H1 (cell line): Measurements from ENCODE around the gene FGFRL1. TPM values are rescaled to one million over a fixed set of nuclear protein-coding genes. Genes with fewer than 3 reads are reported as not detected.

Experiments
- CTCF ChIA-PET: fragments of 300-600 bp; sonication (Branson Sonifier 250); formaldehyde crosslinking; loops from one replicate; lab custom pipeline; 2021; ENCODE audit not compliant: partially characterized antibody; lab: Charles Lee
- POLR2A ChIA-PET: fragments of 300-600 bp; sonication (Branson Sonifier 250); formaldehyde crosslinking; loops from one replicate; lab custom pipeline; 2021; ENCODE audit warnings: inconsistent platforms; ENCODE audit not compliant: partially characterized antibody; lab: Charles Lee
- DNase-seq, 2 experiments: peaks; one replicate each; pipeline versions ENCODE4 v3.0.0 to v3.0.0-alpha.2; 2010 to 2022; ENCODE audit warnings: low spot score in 2 of 2, low read depth in 1 of 2, mixed read lengths in 1 of 2
- FAIRE-seq: peaks from 2 replicates; lab custom pipeline; 2011; peaks lifted over from hg19 to GRCh38; lab: Jason Lieb, UNC
- H2AFZ ChIP-seq: 2 replicates; pipeline ENCODE4 v1.8.1; 2012; ENCODE audit warnings: low read length, inconsistent platforms
- H2AK5ac ChIP-seq: 2 replicates; pipeline ENCODE4 v1.6.1; 2013; ENCODE audit warnings: low read depth, low read length
- H2BK120ac ChIP-seq: replicated peaks from 2 replicates; pipeline ENCODE3; 2013; ENCODE audit warnings: low read depth, low read length, inconsistent platforms
- H2BK12ac ChIP-seq: 2 replicates; pipeline ENCODE4 v1.6.1; 2013; ENCODE audit warnings: low read depth, low read length
- H2BK15ac ChIP-seq: 2 replicates; pipeline ENCODE4 v1.6.1; 2013; ENCODE audit warnings: low read length
- H2BK20ac ChIP-seq: 2 replicates; pipeline ENCODE4 v1.6.1; 2013; ENCODE audit warnings: low read length
- H2BK5ac ChIP-seq: 2 replicates; pipeline ENCODE4 v1.6.1; 2013; ENCODE audit warnings: low read depth, low read length
- H3K14ac ChIP-seq: 2 replicates; pipeline ENCODE4 v1.6.1; 2013; ENCODE audit warnings: inconsistent platforms; ENCODE audit not compliant: insufficient read length
- H3K18ac ChIP-seq: 2 replicates; pipeline ENCODE4 v1.6.1; 2013; ENCODE audit warnings: low read length; ENCODE audit errors: extremely low read depth
- H3K23ac ChIP-seq: 2 replicates; pipeline ENCODE4 v1.6.1; 2013; ENCODE audit warnings: inconsistent platforms; ENCODE audit not compliant: insufficient read length
- H3K23me2 ChIP-seq: 2 replicates; pipeline ENCODE4 v1.6.1; 2013; ENCODE audit warnings: low read depth, low read length
- H3K27ac ChIP-seq: 2 replicates; pipeline ENCODE4 v1.6.1; 2011; ENCODE audit warnings: low read depth, low read length, inconsistent platforms
- H3K27me3 ChIP-seq, 4 experiments: replicated peaks in 1 of 4; 1 replicate in 1 of 4; 2 replicates in 3 of 4; pipeline versions ENCODE4 v1.6.1 to v1.8.1; 2011 to 2013; ENCODE audit warnings: low read length in 3 of 4, mild to moderate bottlenecking in 3 of 4, inconsistent platforms in 2 of 4, mixed read lengths in 2 of 4, moderate library complexity in 1 of 4; ENCODE audit not compliant: control insufficient read depth in 3 of 4, insufficient read depth in 3 of 4; ENCODE audit errors: extremely low read depth in 1 of 4
- H3K36me3 ChIP-seq, 4 experiments: 2 replicates each; pipeline versions ENCODE4 v1.6.1 to v1.8.1; 2011 to 2013; ENCODE audit warnings: mild to moderate bottlenecking in 4 of 4, low read length in 3 of 4, moderate library complexity in 2 of 4, control low read depth in 1 of 4, inconsistent platforms in 1 of 4; ENCODE audit not compliant: insufficient read depth in 4 of 4, control insufficient read depth in 2 of 4
- H3K4ac ChIP-seq: replicated peaks from 2 replicates; pipeline ENCODE3; 2013; ENCODE audit warnings: low read length, low read depth, mixed read lengths, inconsistent platforms; ENCODE audit not compliant: insufficient read length
- H3K4me1 ChIP-seq, 4 experiments: replicated peaks in 1 of 4; 1 replicate in 1 of 4; 2 replicates in 3 of 4; pipeline versions ENCODE4 v1.6.1 to v1.8.1; 2011 to 2013; ENCODE audit warnings: low read length in 3 of 4, inconsistent platforms in 2 of 4, mixed read lengths in 1 of 4; ENCODE audit not compliant: insufficient read depth in 4 of 4, control insufficient read depth in 3 of 4
- H3K4me2 ChIP-seq, 2 experiments: 2 replicates each; pipeline versions ENCODE4 v1.6.1 to v1.8.1; 2011 to 2013; ENCODE audit warnings: low read depth in 2 of 2, low read length in 2 of 2, control low read depth in 1 of 2, inconsistent platforms in 1 of 2, mild to moderate bottlenecking in 1 of 2; ENCODE audit not compliant: insufficient read depth in 1 of 2
- H3K4me3 ChIP-seq, 4 experiments: fragments of 200-600, 300-600 bp in 1 of 4; sonication (generic), shearing (Covaris generic), sonication (Bioruptor Twin) in 1 of 4; 2 replicates each; pipeline versions ENCODE4 v1.5.1 to v1.8.1; 2011 to 2016; ENCODE audit warnings: low read length in 4 of 4, low read depth in 3 of 4, control low read depth in 2 of 4, inconsistent platforms in 2 of 4, mild to moderate bottlenecking in 2 of 4, mixed read lengths in 1 of 4, moderate library complexity in 1 of 4; ENCODE audit not compliant: insufficient read depth in 2 of 4; ENCODE audit errors: extremely low read depth in 1 of 4
- H3K56ac ChIP-seq: replicated peaks from 2 replicates; pipeline ENCODE3; 2013; ENCODE audit warnings: low read depth, mild to moderate bottlenecking, mixed read lengths, low read length, inconsistent platforms; ENCODE audit not compliant: insufficient read length
- H3K79me1 ChIP-seq: 2 replicates; pipeline ENCODE4 v1.6.1; 2013; ENCODE audit warnings: low read depth, low read length, control low read depth
- H3K79me2 ChIP-seq, 2 experiments: 2 replicates each; pipeline versions ENCODE4 v1.6.1 to v1.8.1; 2012 to 2013; ENCODE audit warnings: low read length in 2 of 2, mild to moderate bottlenecking in 2 of 2, inconsistent platforms in 1 of 2; ENCODE audit not compliant: insufficient read depth in 2 of 2, control insufficient read depth in 1 of 2
- H3K9ac ChIP-seq, 4 experiments: replicated peaks in 1 of 4; 1 replicate in 1 of 4; 2 replicates in 3 of 4; pipeline versions ENCODE4 v1.6.1 to v1.8.1; 2011 to 2013; ENCODE audit warnings: low read depth in 3 of 4, low read length in 3 of 4, control low read depth in 2 of 4, mild to moderate bottlenecking in 2 of 4, moderate library complexity in 2 of 4, inconsistent platforms in 1 of 4; ENCODE audit errors: extremely low read depth in 1 of 4
- H3K9me3 ChIP-seq, 2 experiments: 2 replicates each; pipeline versions ENCODE4 v1.6.1 to v1.8.1; 2012 to 2013; ENCODE audit warnings: mild to moderate bottlenecking in 2 of 2, moderate library complexity in 2 of 2, control low read depth in 1 of 2, inconsistent platforms in 1 of 2, low read depth in 1 of 2, low read length in 1 of 2, mixed read lengths in 1 of 2; ENCODE audit not compliant: insufficient read depth in 2 of 2
- H4K20me1 ChIP-seq, 2 experiments: replicated peaks in 1 of 2; 2 replicates each; pipeline versions ENCODE3 to v1.8.1; 2011 to 2013; ENCODE audit warnings: inconsistent platforms in 2 of 2, low read length in 2 of 2, mild to moderate bottlenecking in 1 of 2; ENCODE audit not compliant: insufficient read depth in 2 of 2, control insufficient read depth in 1 of 2
- H4K5ac ChIP-seq: 2 replicates; pipeline ENCODE4 v1.6.1; 2013; ENCODE audit warnings: low read length, low read depth, mixed read lengths, inconsistent platforms; ENCODE audit not compliant: insufficient read length
- H4K8ac ChIP-seq: 2 replicates; pipeline ENCODE4 v1.8.0; 2013; ENCODE audit warnings: mild to moderate bottlenecking, moderate library complexity, low read length, inconsistent platforms; ENCODE audit not compliant: insufficient read depth; ENCODE audit errors: extremely low read depth
- H4K91ac ChIP-seq: replicated peaks from 2 replicates; pipeline ENCODE3; 2013; ENCODE audit warnings: low read length, mixed read lengths, inconsistent platforms; ENCODE audit not compliant: insufficient read length
- SRF ChIP-seq: IDR thresholded peaks from 2 replicates; pipeline ENCODE4 v1.6.1; 2011; ENCODE audit warnings: mild to moderate bottlenecking, low read depth, low read length, moderate library complexity
- WGBS, 2 experiments: shearing (Covaris generic) in 1 of 2; methylation state at CpG; one replicate each; pipeline versions ENCODE4 v1.1.6 to v1.1.7; 2013 to 2015; ENCODE audit warnings: low lambda C conversion rate in 2 of 2, mixed read lengths in 2 of 2, inconsistent platforms in 1 of 2, low coverage in 1 of 2, missing lambda C conversion rate in 1 of 2; ENCODE audit not compliant: insufficient replicate concordance in 2 of 2, insufficient coverage in 1 of 2, insufficient read length in 1 of 2; ENCODE audit errors: extremely low coverage in 1 of 2, missing lambda C conversion rate in 1 of 2; 5-methylcytosine and 5-hydroxymethylcytosine counted together
- polyA plus RNA-seq, 7 experiments: library from polyadenylated mRNA; depleted of rRNA in 3 of 7; stranded (reverse) in 5 of 7; unstranded in 2 of 7; fragments of >200 nt in 5 of 7; fragments of 200-250 nt in 2 of 7; gene quantifications; 1 replicate in 5 of 7; 2 replicates in 1 of 7; 4 replicates in 1 of 7; pipeline versions ENCODE4 v1.2.1 to v1.2.3, GENCODE V29; 2011 to 2013; ENCODE audit warnings: missing spikeins in 2 of 7, mixed read lengths in 2 of 7
- total RNA-seq: library from RNA; stranded (reverse); fragmentation: NEBNext Ultra II Directional; extraction: Animal tissue kit (Norgen Biotek cat#: 25700); gene quantifications from 2 replicates; pipeline ENCODE4 v1.2.1, GENCODE V29; 2021

FGFRL1 gene
- total and polyA plus RNA-seq, 2 of the 8 experiments (the other 6 are each of a cell fraction or from before 2014, with no cell fraction given) = 18.9 to 34.6 TPM

- no peaks in the 10 kb centered on the region for H3K9me3 ChIP-seq
- no peak overlapping the region for H2AFZ ChIP-seq
- H3K4me2 ChIP-seq = no peak overlapping the region
- H2BK20ac ChIP-seq = no peak overlapping the region; the same call in 1 of the 2 replicates
- no peak overlapping the region for H3K56ac ChIP-seq
- H3K79me2 ChIP-seq = no peaks in the 10 kb centered on the region
- H3K18ac ChIP-seq = peak overlapping the region; percentile 48
- no peak overlapping the region for H3K23ac ChIP-seq
- H3K14ac ChIP-seq = no peak overlapping the region
- peak overlapping the region; percentile 84; the same call in 1 of the 2 replicates for H2BK12ac ChIP-seq
- H3K4ac ChIP-seq = peak overlapping the region; percentile 78
- H3K27ac ChIP-seq = no peak overlapping the region
- H3K36me3 ChIP-seq = no peaks in the 10 kb centered on the region
- peaks cover 0 to 26% (median 15%) of the 10 kb centered on the region in 4 experiments; a peak in 6 of 7 replicates for H3K4me1 ChIP-seq
- no peaks in the 10 kb centered on the region for H3K79me1 ChIP-seq
- H2AK5ac ChIP-seq = peak overlapping the region; percentile 95; the same call in 1 of the 2 replicates
- peaks cover 0 to 2% of the 10 kb centered on the region in 2 experiments for H4K20me1 ChIP-seq
- H4K8ac ChIP-seq = peak overlapping the region; percentile 57; the same call in 1 of the 2 replicates
- H4K91ac ChIP-seq = peak overlapping the region; percentile 98
- no peak overlapping the region for H2BK120ac ChIP-seq
- H2BK15ac ChIP-seq = peak overlapping the region; percentile 88; the same call in 1 of the 2 replicates
- DNase-seq = no peak
- H3K4me3 ChIP-seq = no peak overlapping the region
- no peak overlapping the region for H4K5ac ChIP-seq
- POLR2A ChIA-PET = no interaction called here
- CTCF ChIA-PET = interaction anchor here (1.1 kb wide), 1 partner anchor 275 kb away, joined by 4 read pairs; no protein-coding TSS in a partner anchor
- peaks cover 14% of the 10 kb centered on the region for H3K23me2 ChIP-seq
- H2BK5ac ChIP-seq = peak overlapping the region; percentile 83; the same call in 1 of the 2 replicates
- 74% methylated on average over 20 of the region's 20 CpGs; no CpG with 5 or more reads in 1 of the 2 experiments for WGBS, 2 experiments
- H3K9ac ChIP-seq = no peak overlapping the region
- FAIRE-seq = no peak
- peaks cover 0 to 5% (median 0%) of the 10 kb centered on the region in 4 experiments; a peak in 2 of 7 replicates for H3K27me3 ChIP-seq
- no peak for TF ChIP-seq SRF
Measured at GRCh38 chr4:1039493-1040343, 28.3 kb downstream of the FGFRL1 start.
